Measurements from ENCODE around the gene NR6A1.

Gene NR6A1

GRCh38 chr9:124513376-124513994, 257.6 kb downstream of the NR6A1 start:
- no peaks in the 10 kb centered on the region for H3K36me3 ChIP-seq (ENCODE audit: control insufficient read depth in 2 of 2, insufficient read depth in 1 of 2, low read length in 2 of 2)
- no peak overlapping the region for H3K27ac ChIP-seq (ENCODE audit: extremely low read depth, low read depth, low read length)
- ChIA-PET CTCF (interaction anchor here (1.0 to 1.1 kb wide), 2 partner anchors 23 to 24 kb away, joined by 3 to 5 read pairs; no protein-coding TSS in a partner anchor), POLR2A (no interaction called here)
- TF ChIP-seq ZFP37 (tag by site-specific recombination; IDR thresholded peaks at IDR 0.05) (no peak), ZNF324 (tag by site-specific recombination; IDR thresholded peaks at IDR 0.05) (no peak), ZNF23 (tag by site-specific recombination; IDR thresholded peaks at IDR 0.05; ENCODE audit: borderline replicate concordance) (no peak), ZNF580 (tag by site-specific recombination; IDR thresholded peaks at IDR 0.05) (no peak), ZNF600 (tag by site-specific recombination; IDR thresholded peaks at IDR 0.05) (no peak), ZNF48 (tag by site-specific recombination; IDR thresholded peaks at IDR 0.05) (no peak), ZNF350 (tag by site-specific recombination; IDR thresholded peaks at IDR 0.05) (no peak), ZBTB17 (tag by site-specific recombination; IDR thresholded peaks at IDR 0.05) (no peak), ZNF549 (tag by site-specific recombination; IDR thresholded peaks at IDR 0.05) (no peak), ZIC2 (tag by site-specific recombination; IDR thresholded peaks at IDR 0.05) (peak; percentile 26; the same call in 1 of the 2 replicates), ZNF645 (tag by site-specific recombination; IDR thresholded peaks at IDR 0.05) (no peak), PRDM10 (tag by site-specific recombination; IDR thresholded peaks at IDR 0.05) (peak; percentile 97), ZNF530 (tag by site-specific recombination; IDR thresholded peaks at IDR 0.05; ENCODE audit: low read depth) (no peak)
- TF ChIP-seq, protein P1, sequence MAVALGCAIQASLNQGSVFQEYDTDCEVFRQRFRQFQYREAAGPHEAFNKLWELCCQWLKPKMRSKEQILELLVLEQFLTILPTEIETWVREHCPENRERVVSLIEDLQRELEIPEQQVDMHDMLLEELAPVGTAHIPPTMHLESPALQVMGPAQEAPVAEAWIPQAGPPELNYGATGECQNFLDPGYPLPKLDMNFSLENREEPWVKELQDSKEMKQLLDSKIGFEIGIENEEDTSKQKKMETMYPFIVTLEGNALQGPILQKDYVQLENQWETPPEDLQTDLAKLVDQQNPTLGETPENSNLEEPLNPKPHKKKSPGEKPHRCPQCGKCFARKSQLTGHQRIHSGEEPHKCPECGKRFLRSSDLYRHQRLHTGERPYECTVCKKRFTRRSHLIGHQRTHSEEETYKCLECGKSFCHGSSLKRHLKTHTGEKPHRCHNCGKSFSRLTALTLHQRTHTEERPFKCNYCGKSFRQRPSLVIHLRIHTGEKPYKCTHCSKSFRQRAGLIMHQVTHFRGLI (tag by site-specific recombination; IDR thresholded peaks at IDR 0.05): 0 out of 2 replicates have a peak, but pooled peaks have one; percentile 24
- TF ChIP-seq, protein P2, sequence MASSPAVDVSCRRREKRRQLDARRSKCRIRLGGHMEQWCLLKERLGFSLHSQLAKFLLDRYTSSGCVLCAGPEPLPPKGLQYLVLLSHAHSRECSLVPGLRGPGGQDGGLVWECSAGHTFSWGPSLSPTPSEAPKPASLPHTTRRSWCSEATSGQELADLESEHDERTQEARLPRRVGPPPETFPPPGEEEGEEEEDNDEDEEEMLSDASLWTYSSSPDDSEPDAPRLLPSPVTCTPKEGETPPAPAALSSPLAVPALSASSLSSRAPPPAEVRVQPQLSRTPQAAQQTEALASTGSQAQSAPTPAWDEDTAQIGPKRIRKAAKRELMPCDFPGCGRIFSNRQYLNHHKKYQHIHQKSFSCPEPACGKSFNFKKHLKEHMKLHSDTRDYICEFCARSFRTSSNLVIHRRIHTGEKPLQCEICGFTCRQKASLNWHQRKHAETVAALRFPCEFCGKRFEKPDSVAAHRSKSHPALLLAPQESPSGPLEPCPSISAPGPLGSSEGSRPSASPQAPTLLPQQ (tag by site-specific recombination; IDR thresholded peaks at IDR 0.05): 0 out of 2 replicates have a peak, but pooled peaks have one; percentile 42
- TF ChIP-seq, protein P3, sequence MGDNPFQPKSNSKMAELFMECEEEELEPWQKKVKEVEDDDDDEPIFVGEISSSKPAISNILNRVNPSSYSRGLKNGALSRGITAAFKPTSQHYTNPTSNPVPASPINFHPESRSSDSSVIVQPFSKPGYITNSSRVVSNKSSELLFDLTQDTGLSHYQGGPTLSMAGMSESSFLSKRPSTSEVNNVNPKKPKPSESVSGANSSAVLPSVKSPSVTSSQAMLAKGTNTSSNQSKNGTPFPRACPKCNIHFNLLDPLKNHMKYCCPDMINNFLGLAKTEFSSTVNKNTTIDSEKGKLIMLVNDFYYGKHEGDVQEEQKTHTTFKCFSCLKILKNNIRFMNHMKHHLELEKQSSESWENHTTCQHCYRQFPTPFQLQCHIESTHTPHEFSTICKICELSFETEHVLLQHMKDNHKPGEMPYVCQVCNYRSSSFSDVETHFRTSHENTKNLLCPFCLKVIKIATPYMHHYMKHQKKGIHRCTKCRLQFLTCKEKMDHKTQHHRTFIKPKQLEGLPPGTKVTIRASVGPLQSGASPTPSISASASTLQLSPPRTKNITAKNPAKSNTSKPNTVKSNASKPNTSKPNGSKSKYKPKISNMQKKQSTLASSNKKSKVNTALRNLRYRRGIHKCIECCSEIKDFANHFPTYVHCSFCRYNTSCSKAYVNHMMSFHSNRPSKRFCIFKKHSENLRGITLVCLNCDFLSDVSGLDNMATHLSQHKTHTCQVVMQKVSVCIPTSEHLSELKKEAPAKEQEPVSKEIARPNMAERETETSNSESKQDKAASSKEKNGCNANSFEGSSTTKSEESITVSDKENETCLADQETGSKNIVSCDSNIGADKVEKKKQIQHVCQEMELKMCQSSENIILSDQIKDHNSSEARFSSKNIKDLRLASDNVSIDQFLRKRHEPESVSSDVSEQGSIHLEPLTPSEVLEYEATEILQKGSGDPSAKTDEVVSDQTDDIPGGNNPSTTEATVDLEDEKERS (tag by site-specific recombination; IDR thresholded peaks at IDR 0.05): no peak
- no peak overlapping the region for H3K4me3 ChIP-seq (ENCODE audit: low read depth, low read length)
- H3K9me3 ChIP-seq (ENCODE audit: control insufficient read depth, insufficient read depth, low read depth, low read length): no peaks in the 10 kb centered on the region
- H3K4me1 ChIP-seq (ENCODE audit: control insufficient read depth, insufficient read depth, low read length): no peaks in the 10 kb centered on the region

All from HEK293 (cell line).